Stimulated activated CD8-positive, alpha-beta memory T cell treated with anti-CD3 and anti-CD28 coated beads, Interleukin-4, amount 100 ng/mL, for 1 hour (primary cell): Measurements from ENCODE around the gene CCDC34.
A peak's percentile ranks its signal among the peaks of the same experiment; 100 is the strongest.

ENCODE experiments used
- DNase-seq, 2 donors: peaks; one replicate each; pipeline ENCODE4 v3.0.0-alpha.2; 2020; ENCODE audit warnings: low read depth in 2 of 2, low spot score in 1 of 2

The CCDC34 gene

GRCh38 chr11:27362749-27363575 lies at the start of gene CCDC34:
TSS of gene CCDC34 (minus strand) at chr11:27363215. CDS start at chr11:27363194, 21 bp downstream.
- peak; percentile 69 to 71 for DNase-seq

GRCh38 chr11:27412192-27412691 lies 49.2 kb upstream of the CCDC34 start:
- no peak for DNase-seq

- no peak for DNase-seq
Measured at GRCh38 chr11:27411328-27411727, 48.3 kb upstream of the CCDC34 start.

- DNase-seq: no peak
Measured at GRCh38 chr11:27410272-27410671, 47.3 kb upstream of the CCDC34 start.

DNA sequence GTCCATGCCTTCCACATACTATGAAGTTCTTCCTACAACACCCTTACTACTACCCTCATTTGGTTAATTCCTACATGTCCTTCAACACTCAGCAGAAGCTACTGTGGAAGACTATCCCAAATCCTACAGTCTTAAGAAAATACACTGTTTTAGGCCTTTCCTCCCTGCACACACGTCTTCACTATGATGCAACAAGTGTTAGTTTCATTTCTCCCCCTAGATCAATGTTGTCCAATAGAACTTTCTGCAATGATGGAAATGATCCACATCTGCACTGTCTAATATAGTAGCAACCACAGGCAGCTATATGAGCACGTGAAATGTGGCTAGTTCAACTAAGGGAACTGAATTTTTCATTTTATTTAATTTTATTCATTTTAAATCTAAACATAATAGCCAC lies 46.7 kb upstream of the CCDC34 start:
- DNase-seq: no peak

DNA sequence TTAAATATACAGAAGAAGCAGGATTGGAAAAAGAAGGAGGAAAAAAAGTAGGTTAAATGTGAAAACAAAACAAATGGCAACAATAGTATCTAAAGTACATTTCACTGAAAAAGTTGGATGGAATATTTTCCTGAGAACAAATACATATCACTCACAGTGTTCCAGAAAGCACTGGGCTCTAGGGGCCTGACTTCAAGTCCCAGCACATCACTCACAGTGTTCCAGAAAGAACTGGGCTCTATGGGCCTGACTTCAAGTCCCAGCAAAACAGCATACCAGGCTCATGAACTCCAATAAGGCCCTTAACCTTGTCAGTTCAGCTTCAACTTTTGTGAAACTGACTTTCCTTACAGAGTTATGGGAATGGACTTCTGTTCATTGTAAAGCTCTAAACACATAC lies 46.0 kb upstream of the CCDC34 start:
- DNase-seq: no peak

GRCh38 chr11:27408246-27408800 lies 45.3 kb upstream of the CCDC34 start:
- no peak for DNase-seq

- DNase-seq: no peak
Measured at GRCh38 chr11:27406498-27407354, 43.7 kb upstream of the CCDC34 start.

DNA sequence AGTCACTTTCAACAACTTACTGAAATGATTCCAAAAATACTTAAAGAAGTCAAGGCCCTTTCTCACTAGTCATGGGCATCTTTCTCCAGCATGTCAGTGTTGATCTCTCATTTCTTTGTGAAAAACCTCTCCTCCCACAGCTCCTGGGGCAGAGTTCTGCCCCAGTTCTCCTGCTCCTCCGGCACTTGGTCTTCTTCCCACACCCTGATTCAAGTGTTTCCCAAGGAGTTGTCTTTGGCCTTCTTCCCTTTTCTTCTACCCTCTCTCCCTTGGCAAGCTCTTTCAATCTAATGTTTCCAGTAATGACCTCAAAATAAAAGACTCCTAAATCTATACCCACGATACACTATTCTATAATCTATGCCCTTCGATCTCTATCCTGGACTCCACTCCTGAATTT lies 42.1 kb upstream of the CCDC34 start:
- no peak for DNase-seq

DNA sequence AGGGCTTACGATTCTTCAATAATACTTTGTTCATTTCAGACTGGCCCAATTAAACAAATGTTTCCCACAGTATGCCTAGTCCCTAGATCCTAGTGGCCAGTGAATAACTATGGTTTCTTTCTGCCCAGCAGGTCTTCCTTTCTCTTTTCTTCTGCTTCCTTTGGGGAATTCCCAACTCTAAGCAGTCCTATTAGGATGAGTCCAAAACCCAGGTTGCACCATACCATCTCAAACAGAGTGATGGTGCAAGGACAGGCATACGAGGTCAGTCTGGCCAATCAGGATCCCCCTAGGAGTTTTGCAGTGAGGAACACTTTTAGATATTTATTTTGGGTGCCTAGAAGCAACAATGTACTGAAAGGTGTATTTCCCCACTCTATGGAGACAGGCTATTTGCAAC lies 41.4 kb upstream of the CCDC34 start:
- DNase-seq: no peak

- no peak for DNase-seq
Measured at GRCh38 chr11:27403195-27403594, 40.2 kb upstream of the CCDC34 start.

DNA sequence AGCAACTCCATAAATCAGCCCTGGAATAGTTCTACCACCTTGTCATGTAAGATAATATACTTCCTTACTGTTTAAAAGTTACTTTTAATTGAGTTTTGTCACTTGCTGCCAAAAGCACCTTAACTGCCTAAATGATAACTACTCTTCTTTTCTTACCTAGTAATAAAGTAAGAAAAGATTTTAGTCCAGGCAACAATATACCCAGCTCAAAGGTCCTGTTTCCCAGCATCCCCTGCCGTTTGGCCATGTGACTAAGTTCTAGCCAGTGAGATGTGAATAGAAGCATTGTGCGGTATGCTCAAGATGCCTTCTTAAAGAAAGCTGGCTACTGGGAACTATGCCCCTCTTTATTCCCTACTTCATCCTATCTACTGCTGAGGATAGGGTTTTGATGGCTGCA lies 39.4 kb upstream of the CCDC34 start:
- no peak for DNase-seq

DNA sequence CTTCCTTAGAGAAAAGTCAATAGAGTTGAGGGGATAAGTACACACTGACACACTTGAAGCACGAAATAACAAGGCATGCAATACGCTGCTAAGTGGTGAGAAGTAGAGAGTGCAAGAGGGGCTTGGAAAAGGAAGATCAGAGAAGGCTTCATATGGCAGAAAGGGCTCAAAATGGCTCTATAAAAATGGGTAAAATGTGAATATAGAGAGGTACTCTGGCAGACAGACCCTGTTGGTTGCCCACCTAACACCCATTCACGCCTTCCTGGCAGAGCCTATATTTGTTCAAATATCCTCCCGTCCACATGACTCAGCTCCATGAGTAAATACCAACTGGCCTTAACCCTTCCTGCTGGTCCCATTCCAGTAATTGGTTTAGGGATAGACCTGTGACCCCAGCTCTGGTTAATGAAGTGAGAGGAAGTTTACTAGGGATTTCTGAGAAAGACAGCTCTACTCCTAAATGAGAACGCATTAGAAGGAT lies 38.9 kb upstream of the CCDC34 start:
- DNase-seq: no peak

DNA sequence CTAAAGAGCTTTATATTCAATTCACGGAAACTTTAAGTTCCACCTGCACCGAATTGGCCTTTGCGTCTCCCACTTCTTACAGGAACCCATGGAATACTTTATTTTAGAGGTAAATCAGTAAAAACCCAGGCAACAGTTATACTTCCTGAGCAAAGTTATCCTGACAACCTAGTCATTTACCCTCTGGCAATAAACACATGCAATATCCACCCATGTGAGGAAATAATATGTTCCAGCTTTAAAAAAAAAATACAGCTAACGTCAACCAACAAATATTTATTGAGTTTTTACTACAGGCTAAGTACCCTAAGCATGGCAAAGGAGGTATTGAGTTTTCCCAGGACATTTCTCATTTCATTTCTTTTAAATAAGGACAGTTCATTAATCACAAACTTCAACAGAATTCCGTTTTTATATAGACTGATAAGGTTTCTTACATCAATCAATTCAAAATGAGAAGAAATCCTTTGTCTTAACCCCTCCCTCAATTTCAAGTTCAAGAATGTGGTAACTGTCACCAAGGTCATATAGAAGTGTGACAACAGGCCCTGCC lies 38.3 kb upstream of the CCDC34 start:
- DNase-seq: no peak

- no peak for DNase-seq
Measured at GRCh38 chr11:27398400-27398770, 35.4 kb upstream of the CCDC34 start.

DNA sequence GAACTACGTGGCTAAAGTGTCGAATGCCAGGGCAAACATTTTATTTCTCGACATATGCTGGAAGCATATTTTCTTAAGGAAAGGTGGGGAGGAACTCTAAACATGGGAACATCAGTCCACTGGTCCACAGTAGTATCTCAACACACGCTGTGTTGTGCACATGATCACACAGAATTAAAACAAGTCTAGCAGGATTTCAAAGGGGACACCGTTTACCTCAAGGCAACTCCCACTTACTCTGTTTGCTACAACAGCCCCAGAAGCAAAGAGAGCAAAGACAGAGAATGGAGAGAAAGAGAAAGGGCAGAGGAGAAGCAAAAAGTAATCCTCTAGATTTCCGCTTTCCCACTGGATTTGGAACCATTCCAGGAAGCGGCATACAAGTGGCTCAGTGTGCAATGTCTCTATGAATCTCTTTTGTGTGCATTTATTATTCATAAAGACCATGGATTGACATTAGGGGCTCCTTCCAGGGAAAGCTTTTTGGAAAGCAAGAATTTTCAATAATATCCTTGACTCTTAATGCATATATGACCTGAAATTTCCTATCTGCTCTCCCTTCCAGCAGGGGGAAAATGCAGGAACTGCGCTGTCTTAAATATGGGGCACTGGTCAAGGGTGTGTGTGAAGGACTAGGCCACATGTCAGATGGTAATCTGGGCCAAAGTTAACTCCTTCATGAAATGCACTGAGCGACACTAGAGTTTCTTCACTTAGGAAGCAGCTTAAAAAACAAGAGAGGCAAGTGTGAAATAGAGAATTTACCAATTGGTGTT lies 34.8 kb upstream of the CCDC34 start:
- no peak for DNase-seq

DNA sequence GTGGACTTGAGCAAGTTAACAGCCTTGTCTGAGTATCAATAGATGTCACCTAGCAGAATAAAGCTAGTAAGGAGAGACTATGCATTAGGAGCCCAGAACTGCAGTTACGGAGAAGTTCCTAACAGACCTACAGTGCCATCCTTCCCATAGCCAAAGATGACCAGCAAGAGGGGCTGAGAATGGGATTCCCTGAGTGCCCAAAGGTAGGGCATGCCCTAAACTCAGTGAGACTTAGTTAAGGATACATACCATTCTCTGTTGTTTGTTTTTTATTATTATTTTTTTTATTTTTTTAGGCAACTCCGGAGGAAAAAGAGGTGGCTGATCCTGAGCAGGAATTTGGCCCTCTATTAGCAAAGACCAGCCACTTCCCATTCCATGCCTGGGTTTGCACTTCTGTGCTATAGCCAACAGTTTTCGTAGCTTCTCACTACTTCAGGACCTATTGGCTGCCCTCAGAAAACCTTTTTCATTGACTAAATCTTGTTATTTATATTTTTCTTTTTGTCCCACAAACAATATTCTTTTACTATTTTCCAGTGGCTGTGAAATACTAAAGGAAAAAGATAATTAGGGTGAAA lies 33.3 kb upstream of the CCDC34 start:
- no peak for DNase-seq

GRCh38 chr11:27395556-27396258 lies 32.7 kb upstream of the CCDC34 start:
- no peak for DNase-seq

GRCh38 chr11:27394781-27395228 lies 31.8 kb upstream of the CCDC34 start:
- DNase-seq: no peak
